K562 (cell line): ENCODE data around the gene BMP8B. TPM values are rescaled to one million over a fixed set of nuclear protein-coding genes. Genes with fewer than 3 reads are reported as not detected.

Experiments used
- CC2D1A ChIP-seq: fragments of 450-650 bp; IDR thresholded peaks from 2 replicates; pipeline ENCODE4 v1.6.1; 2017; ENCODE audit warnings: mild to moderate bottlenecking
- CHD1 ChIP-seq: fragments of 200-600 bp; sonication (generic); IDR thresholded peaks from one replicate; pipeline ENCODE4 v1.6.1; 2012; ENCODE audit warnings: mild to moderate bottlenecking, moderate library complexity, low read length, inconsistent platforms
- ELF4 ChIP-seq: fragments of 450-650 bp; formaldehyde crosslinking; IDR thresholded peaks from 2 replicates; pipeline ENCODE4 v1.4.0; 2022; ENCODE audit warnings: missing genetic modification characterization
- GTF2A2 ChIP-seq: IDR thresholded peaks from 2 replicates; pipeline ENCODE4 v1.6.1; 2016; ENCODE audit warnings: mild to moderate bottlenecking, missing genetic modification characterization, missing compliant biosample characterization
- LCOR ChIP-seq: sonication (generic); formaldehyde crosslinking; IDR thresholded peaks from 2 replicates; pipeline ENCODE4 v1.8.0; 2022; ENCODE audit warnings: mild to moderate bottlenecking, missing genetic modification reagents
- MEF2A ChIP-seq: IDR thresholded peaks from 2 replicates; pipeline ENCODE4 v1.6.1; 2011; ENCODE audit warnings: low read depth, mild to moderate bottlenecking, low read length, moderate library complexity; ENCODE audit not compliant: control insufficient read depth
- NFRKB ChIP-seq: fragments of 450-650 bp; IDR thresholded peaks from 2 replicates; pipeline ENCODE4 v1.6.1; 2016; ENCODE audit warnings: low read depth
- ZNF143 ChIP-seq: sonication (generic); formaldehyde crosslinking; IDR thresholded peaks from 2 replicates; pipeline ENCODE4 v1.9.0; 2022; ENCODE audit warnings: mild to moderate bottlenecking, missing genetic modification reagents
- ZNF445 ChIP-seq: fragments of 250-450 bp; sonication (Bioruptor Pico); IDR thresholded peaks from 2 replicates; pipeline ENCODE4 v1.4.0; 2020; ENCODE audit warnings: low read depth, mild to moderate bottlenecking, moderate library complexity
- ZNF696 ChIP-seq: fragments of 250-450 bp; sonication (Bioruptor Pico); conservative IDR thresholded peaks from 2 replicates; pipeline ENCODE4 v1.4.0; 2020; ENCODE audit warnings: mild to moderate bottlenecking, moderate library complexity
- ZNF707 ChIP-seq: fragments of 250-450 bp; sonication (Bioruptor Pico); conservative IDR thresholded peaks from 2 replicates; pipeline ENCODE4 v1.8.0; 2022; ENCODE audit warnings: inconsistent platforms, mild to moderate bottlenecking, moderate library complexity
- polyA plus RNA-seq, 8 experiments: library from polyadenylated mRNA; depleted of rRNA in 4 of 8; stranded (reverse) in 5 of 8; unstranded in 3 of 8; fragments of >200 nt; fragmentation: Nextera tagmentation in 2 of 8; fragmentation: Illumina TruSeq in 1 of 8; extraction: Ambion mirVana in 2 of 8; extraction: Trizol in 1 of 8; gene quantifications; 2 replicates each; pipeline versions ENCODE4 v1.2.1 to v1.2.3, GENCODE V29; 2011 to 2014; ENCODE audit warnings: inconsistent platforms in 1 of 8, missing spikeins in 1 of 8
- total RNA-seq, 7 experiments: library from RNA; depleted of rRNA in 6 of 7; stranded (reverse); fragments of >200 nt in 6 of 7; fragmentation: Illumina TruSeq in 2 of 7; extraction: Trizol in 2 of 7; gene quantifications; 2 replicates each; pipeline versions ENCODE4 v1.2.1 to v1.2.3, GENCODE V29; 2011 to 2021; ENCODE audit warnings: low replicate concordance in 1 of 7
- TF ChIP-seq, protein P1 (sequence below): sonication (generic); formaldehyde crosslinking; IDR thresholded peaks from 2 replicates; pipeline ENCODE4 v1.9.0; 2022; ENCODE audit warnings: mild to moderate bottlenecking, missing genetic modification reagents
- TF ChIP-seq, protein P2 (sequence below), 2 experiments: fragments of 250-450 bp in 1 of 2; fragments of 450-650 bp in 1 of 2; sonication (Bioruptor Pico) in 1 of 2; IDR thresholded peaks; 2 replicates each; pipeline versions ENCODE4 v1.6.1 to v1.8.0; 2016 to 2021; ENCODE audit warnings: mild to moderate bottlenecking in 2 of 2, moderate library complexity in 2 of 2, missing compliant biosample characterization in 1 of 2, missing genetic modification characterization in 1 of 2
- TF ChIP-seq, protein P3 (sequence below): fragments of 200-800 bp; sonication (Bioruptor generic); IDR thresholded peaks from 2 replicates; pipeline ENCODE4 v1.6.1; 2017; ENCODE audit warnings: missing genetic modification characterization, missing compliant biosample characterization
- TF ChIP-seq, protein P4 (sequence below): fragments of 200-800 bp; sonication (Bioruptor generic); IDR thresholded peaks from 2 replicates; pipeline ENCODE4 v1.6.1; 2016; ENCODE audit warnings: missing genetic modification characterization, missing compliant biosample characterization
- TF ChIP-seq, protein P5 (sequence below): sonication (generic); formaldehyde crosslinking; IDR thresholded peaks from 2 replicates; pipeline ENCODE4 v1.8.1; 2023; ENCODE audit warnings: mild to moderate bottlenecking, missing genetic modification reagents

BMP8B gene
- total and polyA plus RNA-seq, 9 of the 15 experiments (the other 6 are each of a cell fraction or from before 2014, with no cell fraction given): 0.03 to 0.33 (median 0.14) TPM

DNA sequence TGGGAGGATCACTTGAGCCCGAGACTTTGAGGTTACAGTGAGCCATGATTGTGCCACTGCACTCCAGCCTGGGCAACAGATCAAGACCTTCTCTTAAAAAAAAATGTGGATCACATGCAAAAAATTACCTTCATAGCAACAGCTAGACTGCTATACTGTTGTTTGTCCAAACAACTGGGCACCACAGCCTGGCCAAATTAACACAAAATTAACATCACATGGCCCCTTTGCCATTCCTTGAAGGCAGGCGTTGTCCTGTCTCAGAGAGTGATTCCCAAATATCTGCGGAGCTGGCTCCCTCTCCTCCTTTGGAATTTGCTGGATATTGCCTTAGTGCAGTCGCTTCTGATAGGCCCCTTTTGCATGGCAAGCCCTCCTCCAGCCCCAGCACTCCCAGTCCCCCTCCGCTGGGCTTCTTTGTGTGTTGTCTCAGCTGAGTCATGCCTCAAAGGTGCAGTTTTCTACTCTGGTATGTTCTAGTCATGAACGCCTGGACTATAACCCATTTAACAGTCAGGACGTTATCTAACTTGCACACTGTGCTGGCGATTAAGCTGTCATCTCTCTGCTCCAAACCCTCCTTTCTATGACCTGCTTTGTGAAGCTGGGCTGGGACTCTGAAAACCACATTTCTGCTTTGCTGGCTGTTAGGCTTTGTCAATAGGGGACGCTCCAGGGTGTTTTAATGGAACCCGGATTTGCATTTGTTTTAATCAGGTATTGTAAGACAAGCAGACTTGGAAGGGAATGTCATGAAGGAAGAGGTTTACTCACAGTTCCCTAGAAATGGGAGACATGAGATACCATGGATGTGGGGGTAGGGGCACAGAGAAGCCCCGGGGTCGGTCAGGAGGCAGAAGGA lies 77.3 kb downstream of the BMP8B start (continued):
- TF ChIP-seq, protein P1, sequence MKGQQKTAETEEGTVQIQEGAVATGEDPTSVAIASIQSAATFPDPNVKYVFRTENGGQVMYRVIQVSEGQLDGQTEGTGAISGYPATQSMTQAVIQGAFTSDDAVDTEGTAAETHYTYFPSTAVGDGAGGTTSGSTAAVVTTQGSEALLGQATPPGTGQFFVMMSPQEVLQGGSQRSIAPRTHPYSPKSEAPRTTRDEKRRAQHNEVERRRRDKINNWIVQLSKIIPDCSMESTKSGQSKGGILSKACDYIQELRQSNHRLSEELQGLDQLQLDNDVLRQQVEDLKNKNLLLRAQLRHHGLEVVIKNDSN (CRISPR knock-in tag): peak; percentile 42; the same call in 1 of the 2 replicates
- TF ChIP-seq ZNF707 (CRISPR knock-in tag): no peak
- TF ChIP-seq, protein P2, sequence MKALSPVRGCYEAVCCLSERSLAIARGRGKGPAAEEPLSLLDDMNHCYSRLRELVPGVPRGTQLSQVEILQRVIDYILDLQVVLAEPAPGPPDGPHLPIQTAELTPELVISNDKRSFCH (CRISPR knock-in tag; IDR thresholded peaks at IDR 0.05): no peak
- TF ChIP-seq, protein P2 (tag; IDR thresholded peaks at IDR 0.05): peak; percentile 32; the same call in 1 of the 2 replicates
- TF ChIP-seq ZNF143 (CRISPR knock-in tag): no peak
- no peak for TF ChIP-seq ELF4 (CRISPR knock-in tag)
- TF ChIP-seq GTF2A2 (tag): no peak
- peak; percentile 79; the same call in 1 of the 2 replicates for TF ChIP-seq CC2D1A
- TF ChIP-seq ZNF696: no peak
- TF ChIP-seq, protein P3, sequence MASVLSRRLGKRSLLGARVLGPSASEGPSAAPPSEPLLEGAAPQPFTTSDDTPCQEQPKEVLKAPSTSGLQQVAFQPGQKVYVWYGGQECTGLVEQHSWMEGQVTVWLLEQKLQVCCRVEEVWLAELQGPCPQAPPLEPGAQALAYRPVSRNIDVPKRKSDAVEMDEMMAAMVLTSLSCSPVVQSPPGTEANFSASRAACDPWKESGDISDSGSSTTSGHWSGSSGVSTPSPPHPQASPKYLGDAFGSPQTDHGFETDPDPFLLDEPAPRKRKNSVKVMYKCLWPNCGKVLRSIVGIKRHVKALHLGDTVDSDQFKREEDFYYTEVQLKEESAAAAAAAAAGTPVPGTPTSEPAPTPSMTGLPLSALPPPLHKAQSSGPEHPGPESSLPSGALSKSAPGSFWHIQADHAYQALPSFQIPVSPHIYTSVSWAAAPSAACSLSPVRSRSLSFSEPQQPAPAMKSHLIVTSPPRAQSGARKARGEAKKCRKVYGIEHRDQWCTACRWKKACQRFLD (CRISPR knock-in tag): peak; percentile 71; the same call in 1 of the 2 replicates
- TF ChIP-seq LCOR (CRISPR knock-in tag): peak; percentile 85
- TF ChIP-seq CHD1: peak; percentile 53
- no peak for TF ChIP-seq ZNF445 (CRISPR knock-in tag)
- TF ChIP-seq NFRKB: peak; percentile 19; the same call in 1 of the 2 replicates
- TF ChIP-seq MEF2A: no peak
- TF ChIP-seq, protein P4, sequence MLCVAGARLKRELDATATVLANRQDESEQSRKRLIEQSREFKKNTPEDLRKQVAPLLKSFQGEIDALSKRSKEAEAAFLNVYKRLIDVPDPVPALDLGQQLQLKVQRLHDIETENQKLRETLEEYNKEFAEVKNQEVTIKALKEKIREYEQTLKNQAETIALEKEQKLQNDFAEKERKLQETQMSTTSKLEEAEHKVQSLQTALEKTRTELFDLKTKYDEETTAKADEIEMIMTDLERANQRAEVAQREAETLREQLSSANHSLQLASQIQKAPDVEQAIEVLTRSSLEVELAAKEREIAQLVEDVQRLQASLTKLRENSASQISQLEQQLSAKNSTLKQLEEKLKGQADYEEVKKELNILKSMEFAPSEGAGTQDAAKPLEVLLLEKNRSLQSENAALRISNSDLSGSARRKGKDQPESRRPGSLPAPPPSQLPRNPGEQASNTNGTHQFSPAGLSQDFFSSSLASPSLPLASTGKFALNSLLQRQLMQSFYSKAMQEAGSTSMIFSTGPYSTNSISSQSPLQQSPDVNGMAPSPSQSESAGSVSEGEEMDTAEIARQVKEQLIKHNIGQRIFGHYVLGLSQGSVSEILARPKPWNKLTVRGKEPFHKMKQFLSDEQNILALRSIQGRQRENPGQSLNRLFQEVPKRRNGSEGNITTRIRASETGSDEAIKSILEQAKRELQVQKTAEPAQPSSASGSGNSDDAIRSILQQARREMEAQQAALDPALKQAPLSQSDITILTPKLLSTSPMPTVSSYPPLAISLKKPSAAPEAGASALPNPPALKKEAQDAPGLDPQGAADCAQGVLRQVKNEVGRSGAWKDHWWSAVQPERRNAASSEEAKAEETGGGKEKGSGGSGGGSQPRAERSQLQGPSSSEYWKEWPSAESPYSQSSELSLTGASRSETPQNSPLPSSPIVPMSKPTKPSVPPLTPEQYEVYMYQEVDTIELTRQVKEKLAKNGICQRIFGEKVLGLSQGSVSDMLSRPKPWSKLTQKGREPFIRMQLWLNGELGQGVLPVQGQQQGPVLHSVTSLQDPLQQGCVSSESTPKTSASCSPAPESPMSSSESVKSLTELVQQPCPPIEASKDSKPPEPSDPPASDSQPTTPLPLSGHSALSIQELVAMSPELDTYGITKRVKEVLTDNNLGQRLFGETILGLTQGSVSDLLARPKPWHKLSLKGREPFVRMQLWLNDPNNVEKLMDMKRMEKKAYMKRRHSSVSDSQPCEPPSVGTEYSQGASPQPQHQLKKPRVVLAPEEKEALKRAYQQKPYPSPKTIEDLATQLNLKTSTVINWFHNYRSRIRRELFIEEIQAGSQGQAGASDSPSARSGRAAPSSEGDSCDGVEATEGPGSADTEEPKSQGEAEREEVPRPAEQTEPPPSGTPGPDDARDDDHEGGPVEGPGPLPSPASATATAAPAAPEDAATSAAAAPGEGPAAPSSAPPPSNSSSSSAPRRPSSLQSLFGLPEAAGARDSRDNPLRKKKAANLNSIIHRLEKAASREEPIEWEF (CRISPR knock-in tag): peak; percentile 54; the same call in 1 of the 2 replicates
- TF ChIP-seq, protein P5, sequence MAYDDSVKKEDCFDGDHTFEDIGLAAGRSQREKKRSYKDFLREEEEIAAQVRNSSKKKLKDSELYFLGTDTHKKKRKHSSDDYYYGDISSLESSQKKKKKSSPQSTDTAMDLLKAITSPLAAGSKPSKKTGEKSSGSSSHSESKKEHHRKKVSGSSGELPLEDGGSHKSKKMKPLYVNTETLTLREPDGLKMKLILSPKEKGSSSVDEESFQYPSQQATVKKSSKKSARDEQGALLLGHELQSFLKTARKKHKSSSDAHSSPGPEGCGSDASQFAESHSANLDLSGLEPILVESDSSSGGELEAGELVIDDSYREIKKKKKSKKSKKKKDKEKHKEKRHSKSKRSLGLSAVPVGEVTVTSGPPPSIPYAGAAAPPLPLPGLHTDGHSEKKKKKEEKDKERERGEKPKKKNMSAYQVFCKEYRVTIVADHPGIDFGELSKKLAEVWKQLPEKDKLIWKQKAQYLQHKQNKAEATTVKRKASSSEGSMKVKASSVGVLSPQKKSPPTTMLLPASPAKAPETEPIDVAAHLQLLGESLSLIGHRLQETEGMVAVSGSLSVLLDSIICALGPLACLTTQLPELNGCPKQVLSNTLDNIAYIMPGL: no peak
